Measurements from ENCODE around the gene EXOC3L4.

DNA sequence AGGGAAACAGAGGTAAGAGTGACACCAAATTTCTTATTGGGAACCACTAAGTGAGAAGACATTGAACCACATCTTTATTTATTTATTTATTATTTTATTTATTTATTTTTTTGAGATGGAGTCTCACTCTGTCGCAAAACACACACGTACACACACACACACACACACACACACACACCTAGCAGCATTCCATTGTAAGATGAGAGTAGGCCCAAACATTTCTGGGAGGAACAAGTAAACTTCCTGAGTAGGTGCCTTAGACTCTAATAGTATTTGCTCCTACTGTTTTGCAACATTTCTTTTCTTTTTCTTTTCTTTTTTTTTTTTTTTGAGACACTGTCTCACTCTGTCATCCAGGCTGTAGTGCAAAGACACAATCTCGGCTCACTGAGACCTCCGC lies 30.1 kb upstream of the EXOC3L4 start:
- TF ChIP-seq POLR2AphosphoS5 (IDR thresholded peaks at IDR 0.05) (no peak), CTCF (IDR thresholded peaks at IDR 0.05; ENCODE audit: poor library complexity, severe bottlenecking) (no peak)

All from neural cell (in vitro differentiated cells).